ENCODE results near the gene PSD4. TPM values are rescaled to one million over a fixed set of nuclear protein-coding genes. Genes with fewer than 3 reads are reported as not detected.

The PSD4 gene
- total RNA-seq, 3 donors from 2014 or later, result 40.8 to 91.3 (median 64.4) TPM

DNA sequence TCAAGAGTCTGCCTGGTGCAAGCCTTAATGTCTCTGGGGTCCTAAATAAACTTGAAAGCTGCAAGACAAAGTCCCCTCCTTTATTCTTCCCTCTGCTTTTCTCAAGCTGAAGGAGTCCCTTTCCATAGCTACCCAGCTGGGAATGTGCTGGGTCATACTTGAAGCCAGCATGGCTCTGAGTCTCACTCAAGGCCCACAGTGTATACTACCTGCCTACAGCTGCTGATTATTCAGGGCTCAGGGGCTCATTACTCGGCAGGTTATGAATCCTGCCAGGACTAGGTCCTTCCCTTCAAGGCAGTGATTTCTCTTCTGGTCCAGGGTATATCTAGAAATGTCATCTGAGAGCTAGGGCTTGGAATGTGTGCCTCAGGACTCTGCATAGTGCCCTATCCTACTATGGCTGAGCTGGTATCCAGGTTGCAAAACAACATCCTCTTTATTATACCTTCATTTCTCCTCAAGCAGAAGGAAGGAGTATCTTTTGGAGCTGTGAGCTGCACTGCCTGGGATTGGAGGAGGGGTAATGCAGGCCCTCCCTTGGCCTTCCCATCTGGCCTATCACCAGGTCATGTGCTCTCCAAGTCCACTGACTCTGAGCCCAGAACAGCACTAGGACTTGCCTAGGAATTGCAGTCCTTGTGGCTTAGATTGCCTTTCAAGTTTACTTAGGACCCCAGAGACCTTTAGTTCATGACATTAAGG, 24.1 kb upstream of the PSD4 start:
- Histone ChIP-seq H3K36me3 (ENCODE audit: low read depth) (no peaks in the 10 kb centered on the region), H3K9me3 (no peaks in the 10 kb centered on the region), H3K4me3 (no peak overlapping the region), H3K4me1 (ENCODE audit: low read depth) (no peaks in the 10 kb centered on the region)
- intact Hi-C loops (cut with DNase I, micrococcal nuclease), result no loop called here
- no peak for DNase-seq
- TF ChIP-seq, protein P1, sequence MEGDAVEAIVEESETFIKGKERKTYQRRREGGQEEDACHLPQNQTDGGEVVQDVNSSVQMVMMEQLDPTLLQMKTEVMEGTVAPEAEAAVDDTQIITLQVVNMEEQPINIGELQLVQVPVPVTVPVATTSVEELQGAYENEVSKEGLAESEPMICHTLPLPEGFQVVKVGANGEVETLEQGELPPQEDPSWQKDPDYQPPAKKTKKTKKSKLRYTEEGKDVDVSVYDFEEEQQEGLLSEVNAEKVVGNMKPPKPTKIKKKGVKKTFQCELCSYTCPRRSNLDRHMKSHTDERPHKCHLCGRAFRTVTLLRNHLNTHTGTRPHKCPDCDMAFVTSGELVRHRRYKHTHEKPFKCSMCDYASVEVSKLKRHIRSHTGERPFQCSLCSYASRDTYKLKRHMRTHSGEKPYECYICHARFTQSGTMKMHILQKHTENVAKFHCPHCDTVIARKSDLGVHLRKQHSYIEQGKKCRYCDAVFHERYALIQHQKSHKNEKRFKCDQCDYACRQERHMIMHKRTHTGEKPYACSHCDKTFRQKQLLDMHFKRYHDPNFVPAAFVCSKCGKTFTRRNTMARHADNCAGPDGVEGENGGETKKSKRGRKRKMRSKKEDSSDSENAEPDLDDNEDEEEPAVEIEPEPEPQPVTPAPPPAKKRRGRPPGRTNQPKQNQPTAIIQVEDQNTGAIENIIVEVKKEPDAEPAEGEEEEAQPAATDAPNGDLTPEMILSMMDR (IDR thresholded peaks at IDR 0.05), result no peak
- ATAC-seq, result no peak

DNA sequence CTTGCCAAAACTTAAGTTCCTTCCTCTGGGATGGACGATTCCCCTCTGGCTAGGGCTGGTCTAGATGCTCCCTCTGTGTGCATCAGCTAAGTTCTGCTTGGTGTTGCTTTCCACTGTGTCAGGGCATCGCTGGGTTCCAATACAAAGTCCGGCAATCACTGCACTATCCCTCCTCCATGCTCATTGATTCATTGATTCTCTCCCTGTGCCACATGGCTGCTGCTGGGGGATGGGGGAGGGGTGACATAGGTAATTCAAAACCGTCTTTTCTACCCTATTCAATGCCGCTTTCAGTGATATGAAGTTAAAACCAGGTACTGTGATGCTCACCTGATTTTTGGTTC, 23.5 kb upstream of the PSD4 start:
- intact Hi-C loops (cut with DNase I, micrococcal nuclease), result no loop called here
- no peak for ATAC-seq
- H3K9me3 ChIP-seq, result no peaks in the 10 kb centered on the region
- H3K4me1 ChIP-seq (ENCODE audit: low read depth), result no peaks in the 10 kb centered on the region
- TF ChIP-seq, protein P1 (IDR thresholded peaks at IDR 0.05), result no peak
- H3K4me3 ChIP-seq, result no peak overlapping the region
- no peaks in the 10 kb centered on the region for H3K36me3 ChIP-seq (ENCODE audit: low read depth)
- no peak for DNase-seq

DNA sequence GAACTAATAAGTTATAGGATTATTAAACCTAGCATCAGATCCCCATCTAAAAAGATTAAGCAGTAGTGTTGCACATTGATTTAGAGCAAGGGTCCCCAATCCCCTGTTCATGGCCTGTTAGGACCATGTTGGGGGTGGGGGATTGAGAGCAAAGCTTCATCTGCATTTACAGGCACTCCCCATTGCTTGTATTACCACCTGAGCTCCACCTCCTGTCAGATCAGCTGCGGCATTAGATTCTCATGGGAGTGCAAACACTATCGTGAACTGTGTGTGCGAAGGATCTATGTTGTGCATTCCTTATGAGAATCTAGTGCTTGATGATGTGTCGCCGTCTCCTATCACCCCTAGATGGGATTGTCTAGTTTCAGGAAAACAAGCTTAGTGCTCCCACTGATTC, 18.4 kb upstream of the PSD4 start:
- ATAC-seq (no peak), DNase-seq (peak in 1 of 3 donors; percentile 0)
- no peaks in the 10 kb centered on the region for H3K36me3 ChIP-seq (ENCODE audit: low read depth)
- no peaks in the 10 kb centered on the region for H3K9me3 ChIP-seq
- H3K4me1 ChIP-seq (ENCODE audit: low read depth), result peaks cover 18% of the 10 kb centered on the region
- TF ChIP-seq, protein P1 (IDR thresholded peaks at IDR 0.05), result no peak
- intact Hi-C loops (cut with DNase I, micrococcal nuclease), result no loop called here
- H3K4me3 ChIP-seq, result no peak overlapping the region

DNA sequence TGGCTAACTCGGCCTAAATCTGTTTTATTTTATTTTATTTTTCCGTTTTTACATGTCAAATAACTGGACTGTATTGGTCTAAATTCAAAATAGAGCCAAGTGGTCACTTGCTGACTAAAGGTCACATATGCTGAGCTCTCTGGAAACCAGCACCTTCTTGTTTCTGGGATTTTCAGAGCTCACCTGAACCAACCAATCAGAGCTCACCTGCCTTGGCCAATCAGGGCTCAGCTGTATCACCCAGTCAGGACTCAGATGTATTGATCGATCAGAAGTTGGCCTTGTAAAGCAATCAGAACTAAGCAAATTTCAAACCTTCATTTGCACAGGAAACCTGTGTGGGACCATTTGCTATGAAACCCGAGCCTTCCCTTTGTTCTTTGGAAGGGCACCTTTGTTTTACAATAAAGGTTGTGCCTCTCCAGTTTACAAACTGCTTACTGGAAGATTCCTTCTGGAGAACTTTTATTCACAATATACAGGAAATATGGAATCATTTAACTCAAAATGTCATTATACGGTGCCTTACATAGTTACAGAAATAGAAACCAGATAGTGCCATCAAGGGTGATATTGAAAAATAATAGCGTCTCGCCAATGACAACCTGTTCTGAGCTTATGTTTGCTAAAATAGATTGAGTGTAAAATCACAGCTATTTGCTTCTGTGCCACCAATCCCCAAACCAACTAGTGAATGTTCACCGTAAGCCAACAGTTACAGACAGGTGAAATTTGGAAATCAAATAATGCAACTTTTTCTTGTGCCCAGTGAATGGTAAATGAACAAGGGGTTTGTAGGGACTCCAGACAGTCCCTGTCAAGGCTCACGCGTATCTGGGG, 17.3 kb upstream of the PSD4 start:
- Histone ChIP-seq H3K4me3 (peak overlapping the region; percentile 44), H3K36me3 (ENCODE audit: low read depth) (no peaks in the 10 kb centered on the region), H3K9me3 (no peaks in the 10 kb centered on the region), H3K4me1 (ENCODE audit: low read depth) (peaks cover 18% of the 10 kb centered on the region)
- DNase-seq (peak in 1 of 3 donors; percentile 12), ATAC-seq (no peak)
- intact Hi-C loops (cut with DNase I, micrococcal nuclease), result no loop called here
- TF ChIP-seq, protein P1 (IDR thresholded peaks at IDR 0.05), result no peak

DNA sequence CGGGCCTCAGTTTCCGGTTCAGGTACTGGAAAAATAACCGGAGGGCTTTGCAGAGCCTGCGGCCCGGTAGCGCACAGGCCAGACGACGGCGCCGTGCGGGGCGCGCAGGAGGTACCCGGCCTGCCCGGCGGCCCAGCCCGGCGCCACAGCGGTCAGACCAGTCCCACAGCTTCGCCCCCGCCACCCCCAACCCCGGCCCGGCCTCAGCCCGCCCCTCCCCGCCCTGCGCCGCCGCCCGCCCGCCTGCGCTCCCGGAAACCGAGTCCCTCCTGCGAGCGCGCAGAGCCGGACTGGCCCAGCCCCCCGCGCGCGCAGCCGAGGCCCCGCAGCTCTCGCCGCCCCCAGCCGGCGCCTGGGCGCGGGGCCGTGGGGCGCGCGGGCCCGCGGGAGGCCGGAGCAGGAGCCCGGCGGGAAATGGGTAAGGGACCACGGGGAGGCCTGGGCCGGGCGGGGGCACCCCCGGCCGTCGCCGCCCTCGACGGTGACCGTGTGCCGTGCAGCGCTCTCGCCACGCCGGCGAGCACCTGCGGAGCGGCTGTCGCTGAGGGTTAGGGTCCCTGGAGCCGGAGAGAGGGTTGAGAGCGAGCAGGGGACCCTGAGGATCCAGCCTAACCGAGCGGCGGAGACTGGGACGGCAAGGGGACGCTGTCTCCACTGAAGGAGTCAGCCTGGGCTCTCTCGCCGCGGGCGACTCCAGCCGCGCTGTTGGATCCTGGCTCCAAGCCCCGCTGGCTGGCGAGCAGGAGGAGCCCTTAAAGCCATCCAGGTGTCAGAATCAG, 16.5 kb upstream of the PSD4 start:
- Histone ChIP-seq H3K36me3 (ENCODE audit: low read depth) (no peaks in the 10 kb centered on the region), H3K9me3 (no peaks in the 10 kb centered on the region), H3K4me3 (peak overlapping the region; percentile 44), H3K4me1 (ENCODE audit: low read depth) (peaks cover 18% of the 10 kb centered on the region)
- ATAC-seq (peak; percentile 86), DNase-seq (peak; percentile 79 to 88 (median 82))
- intact Hi-C loops (cut with DNase I, micrococcal nuclease), result no loop called here
- TF ChIP-seq, protein P1 (IDR thresholded peaks at IDR 0.05), result no peak
